ENCODE data around the gene UBR2. TPM values are rescaled to one million over a fixed set of nuclear protein-coding genes. Genes with fewer than 3 reads are reported as not detected.

UBR2 gene
- total RNA-seq, 2 donors from 2014 or later = 21.6 to 22.5 TPM

DNA sequence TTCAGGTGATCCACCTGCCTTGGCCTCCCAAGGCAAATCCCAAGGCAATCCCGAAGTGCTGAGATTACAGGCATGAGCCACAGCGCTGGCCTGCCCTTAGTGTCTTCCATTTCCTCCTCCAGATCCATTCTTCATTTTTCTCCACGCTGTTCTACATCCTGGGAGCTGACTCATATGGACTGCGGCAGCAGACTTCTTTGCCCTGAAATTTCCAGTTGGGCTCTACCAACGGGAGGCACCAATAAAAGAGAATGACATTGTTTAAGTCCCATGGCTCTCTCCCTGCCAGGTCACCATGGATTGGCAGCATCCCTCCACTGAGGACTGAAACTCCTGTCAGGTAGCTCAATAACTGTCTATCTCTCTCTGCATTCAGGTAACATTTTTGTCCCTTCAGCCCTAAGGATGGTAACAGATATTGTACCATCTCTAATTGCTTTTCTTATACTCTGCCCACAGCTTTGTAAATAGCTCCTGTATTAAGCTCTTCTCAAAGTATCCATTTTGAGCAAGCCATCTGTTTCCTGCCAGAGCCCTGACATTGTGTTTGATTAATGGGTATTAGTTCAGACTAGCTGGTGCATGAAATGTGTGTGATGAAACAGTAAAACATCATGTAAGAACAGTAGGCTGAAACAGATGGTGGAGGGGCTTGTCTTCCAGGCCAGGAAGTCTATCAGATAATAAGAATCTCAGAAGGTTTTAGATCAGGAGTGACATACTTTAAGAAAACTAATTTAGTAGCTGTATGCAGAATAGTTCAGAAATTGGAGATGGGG lies 178.5 kb downstream of the UBR2 start:
- no peak for TF ChIP-seq CTCF (conservative IDR thresholded peaks at IDR 0.05)
- Histone ChIP-seq H3K4me1 (ENCODE audit: control insufficient read depth, insufficient read depth, low read length) (no peaks in the 10 kb centered on the region), H3K9me3 (ENCODE audit: control insufficient read depth, low read length) (no peaks in the 10 kb centered on the region), H3K4me3 (ENCODE audit: low read length) (no peak overlapping the region), H3K27ac (ENCODE audit: low read depth, low read length) (peak overlapping the region; percentile 7), H3K27me3 (ENCODE audit: control insufficient read depth, insufficient read depth, low read length, poor library complexity, severe bottlenecking) (no peaks in the 10 kb centered on the region), H3K9ac (ENCODE audit: extremely low read depth, low read length, poor library complexity, severe bottlenecking) (no peak overlapping the region), H3K36me3 (ENCODE audit: control insufficient read depth, insufficient read depth, low read length) (no peaks in the 10 kb centered on the region)
- Mint-ChIP-seq H3K27me3 (ENCODE audit: insufficient read depth) (no peaks in the 10 kb centered on the region), H3K36me3 (ENCODE audit: low read depth) (no peaks in the 10 kb centered on the region), H3K4me1 (peaks cover 7% of the 10 kb centered on the region), H3K9me3 (no peaks in the 10 kb centered on the region), H3K4me3 (no peak overlapping the region), H3K27ac (no peak overlapping the region)
- no peak for DNase-seq
- WGBS, 2 experiments (ENCODE audit: insufficient coverage in 1 of 2, insufficient read length in 1 of 2) = 86 to 94% methylated on average over 5 of the region's 5 CpGs

Other genes with a start within 250 kb of the UBR2 start
- 1 to 10 TPM; 4.7 to 5.3 TPM for gene TRERF1, start 112.1 kb upstream of the UBR2 start, total RNA-seq
- under 1 TPM; 0.35 to 0.40 TPM for gene PRPH2, start 158.6 kb downstream of the UBR2 start, total RNA-seq
- 10 to 100 TPM; 16.7 to 21.9 TPM for gene TBCC, start 182.1 kb downstream of the UBR2 start, total RNA-seq
- gene BICRAL, start 218.0 kb downstream of the UBR2 start, total RNA-seq = 10 to 100 TPM; 11.6 to 14.9 TPM

All from endodermal cell (in vitro differentiated cells).